NCI-H345 treated with DMSO at 0.1 percent for 48 hours (cell line): ENCODE measurements around the gene SPDYE2.
"Not testable (repeated sequence)": the region's sequence is repeated elsewhere in the genome, so short reads cannot be mapped to it uniquely, and the experiment has no call there.

Experiments used
- DNase-seq: peaks from one replicate; lab custom pipeline; 2025; ENCODE audit not compliant: unreplicated experiment; lab: John Stamatoyannopoulos, UW

SPDYE2 gene, protein sequence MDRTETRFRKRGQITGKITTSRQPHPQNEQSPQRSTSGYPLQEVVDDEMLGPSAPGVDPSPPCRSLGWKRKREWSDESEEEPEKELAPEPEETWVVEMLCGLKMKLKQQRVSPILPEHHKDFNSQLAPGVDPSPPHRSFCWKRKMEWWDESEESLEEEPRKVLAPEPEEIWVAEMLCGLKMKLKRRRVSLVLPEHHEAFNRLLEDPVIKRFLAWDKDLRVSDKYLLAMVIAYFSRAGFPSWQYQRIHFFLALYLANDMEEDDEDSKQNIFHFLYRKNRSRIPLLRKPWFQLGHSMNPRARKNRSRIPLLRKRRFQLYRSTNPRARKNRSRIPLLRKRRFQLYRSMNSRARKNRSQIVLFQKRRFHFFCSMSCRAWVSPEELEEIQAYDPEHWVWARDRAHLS

DNA sequence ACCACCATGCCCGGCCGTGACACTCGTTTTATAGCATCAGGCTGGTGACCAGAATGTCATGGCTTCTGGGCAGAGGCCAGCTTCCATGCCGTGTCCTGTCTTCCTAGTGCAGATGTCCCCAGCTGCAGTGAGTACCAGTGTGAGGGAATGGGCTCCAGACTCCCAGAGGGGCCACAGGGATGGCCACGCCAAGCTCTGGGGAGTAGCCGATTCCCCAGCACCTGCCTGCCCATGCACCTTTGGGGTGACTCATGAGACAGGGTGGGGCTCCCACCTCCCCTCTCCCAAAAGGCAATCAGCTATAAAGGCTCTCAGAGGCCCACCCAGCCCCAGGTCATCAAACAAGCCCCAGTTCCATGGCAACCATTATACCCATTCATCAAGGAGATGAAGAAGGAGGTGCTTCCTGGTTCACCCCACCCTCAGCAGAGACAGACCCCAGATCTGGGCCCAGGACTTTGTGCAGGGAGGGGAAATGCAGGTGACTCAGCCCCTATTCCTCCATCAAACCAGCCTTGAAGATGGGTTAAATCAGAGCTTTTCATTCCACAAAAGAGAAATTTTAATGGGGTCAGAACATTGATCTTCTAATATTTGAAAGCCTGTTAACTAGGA, at the start of gene SPDYE2:
Gene SPDYE2, plus strand, starts transcription at position 419 of the 615 bp plus-strand sequence. CDS start 2,030 bp downstream, outside the sequence.
- not testable (repeated sequence) for DNase-seq

DNA sequence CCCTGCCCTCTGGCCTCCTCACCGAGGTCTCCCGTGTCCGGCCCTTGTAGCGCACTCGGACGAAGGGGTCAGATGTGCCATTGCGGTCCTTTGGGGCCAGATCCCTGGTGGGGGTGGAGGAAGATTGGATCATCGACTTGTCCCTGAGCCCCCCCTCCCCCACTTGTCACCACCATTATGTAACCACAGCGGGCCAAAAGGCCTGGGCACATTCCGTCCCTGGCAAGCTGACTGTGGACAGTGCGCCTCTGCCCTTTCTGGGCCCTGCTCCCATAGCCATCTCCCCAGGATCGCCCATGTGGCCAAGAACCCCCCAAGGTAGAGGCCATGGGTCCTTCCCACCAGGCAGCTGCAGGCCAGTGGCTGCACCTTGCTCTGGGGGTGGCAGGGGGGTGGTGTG, 47.9 kb upstream of the SPDYE2 start:
- DNase-seq: not testable (repeated sequence)

DNA sequence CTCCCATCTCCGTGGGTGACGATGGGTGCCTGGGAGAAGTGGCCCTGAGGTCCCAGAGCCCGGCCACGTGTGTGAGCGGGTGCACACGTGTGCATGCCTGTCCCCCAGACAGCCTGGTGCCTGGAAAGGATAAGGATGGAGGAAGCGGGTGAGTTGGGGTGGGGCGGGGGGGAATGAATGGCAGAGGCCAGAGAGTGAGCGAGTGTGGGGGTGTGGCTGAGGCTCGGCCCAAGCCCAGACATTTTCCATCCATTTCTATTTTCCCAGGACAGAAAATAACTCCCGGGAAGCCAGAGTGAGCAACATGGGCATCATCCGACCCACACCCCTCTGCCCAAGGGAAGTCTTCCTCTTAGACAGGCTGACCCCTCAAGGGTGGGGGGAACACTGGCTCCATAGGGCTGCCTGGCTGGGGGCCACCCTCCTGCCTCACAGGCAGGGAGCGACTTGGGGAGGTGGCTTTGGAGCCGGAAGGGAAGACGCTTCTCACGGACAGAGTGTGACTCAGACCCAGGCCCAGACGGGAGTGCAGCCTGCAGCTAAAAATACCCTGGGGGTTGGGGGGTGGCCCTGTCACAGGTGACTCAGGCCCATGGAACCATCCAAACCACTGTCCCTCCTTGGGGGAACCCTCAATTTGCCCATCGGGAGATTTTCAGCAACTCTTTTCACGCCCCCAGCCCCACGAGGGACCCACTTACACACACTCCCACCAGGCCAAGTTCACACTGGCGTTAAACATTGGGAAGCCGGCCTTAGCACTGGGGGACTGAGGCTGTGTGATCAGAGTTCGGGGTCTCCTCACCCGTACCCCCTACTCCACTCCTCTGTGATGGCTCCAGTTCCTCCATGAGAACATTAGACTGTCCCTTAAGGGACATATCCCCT, 45.5 kb upstream of the SPDYE2 start:
- not testable (repeated sequence) for DNase-seq

DNA sequence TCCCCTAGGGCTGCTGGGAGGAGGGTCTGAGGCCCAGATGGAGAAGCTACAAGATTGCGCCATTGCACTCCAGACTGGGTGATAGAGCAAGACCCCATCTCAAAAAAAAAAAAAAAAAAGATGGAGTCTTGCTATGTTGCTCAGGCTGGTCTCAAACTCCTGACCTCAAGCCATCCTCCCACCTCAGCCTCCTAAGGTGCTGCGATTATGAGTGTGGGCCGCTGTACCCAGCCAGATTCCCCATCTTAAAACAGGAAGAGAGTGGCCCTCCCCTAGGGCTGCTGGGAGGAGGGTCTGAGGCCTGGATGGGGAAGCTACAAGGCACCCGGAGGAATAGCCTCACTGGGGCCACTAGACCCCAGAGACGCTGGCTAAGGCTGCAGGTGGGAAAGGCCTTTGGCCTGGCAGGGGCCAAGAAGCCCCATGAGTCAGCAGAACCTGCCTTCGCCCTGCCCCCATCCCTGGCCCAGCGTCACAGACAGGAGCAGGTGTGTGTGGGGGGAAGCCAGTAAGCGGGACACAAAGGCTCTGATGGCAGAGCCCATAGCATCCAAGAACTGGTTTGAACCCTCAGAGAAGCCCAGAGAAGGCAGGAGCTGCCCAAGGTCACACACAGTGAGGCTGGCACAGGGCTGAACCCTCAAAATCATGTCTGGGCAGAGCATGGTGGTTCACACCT, 43.5 kb upstream of the SPDYE2 start:
- DNase-seq: not testable (repeated sequence)

DNA sequence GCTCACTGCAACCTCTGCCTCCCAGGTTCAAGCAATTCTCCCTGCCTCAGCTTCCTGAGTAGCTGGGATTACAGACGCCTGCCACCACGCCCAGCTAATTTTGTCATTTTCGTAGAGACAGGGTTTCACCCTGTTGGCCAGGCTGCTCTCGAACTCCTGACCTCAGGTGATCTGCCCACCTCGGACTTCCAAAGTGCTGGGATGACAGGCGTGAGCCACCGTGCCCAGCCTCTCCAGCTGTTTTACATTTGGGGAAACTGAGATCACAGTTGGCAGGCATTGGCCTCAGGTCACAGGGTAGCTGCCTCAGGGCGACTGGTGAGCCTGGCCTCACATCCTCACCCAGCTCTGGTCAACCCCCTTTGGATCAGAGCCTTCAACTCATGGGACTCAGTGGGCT, 40.5 kb upstream of the SPDYE2 start:
- not testable (repeated sequence) for DNase-seq

DNA sequence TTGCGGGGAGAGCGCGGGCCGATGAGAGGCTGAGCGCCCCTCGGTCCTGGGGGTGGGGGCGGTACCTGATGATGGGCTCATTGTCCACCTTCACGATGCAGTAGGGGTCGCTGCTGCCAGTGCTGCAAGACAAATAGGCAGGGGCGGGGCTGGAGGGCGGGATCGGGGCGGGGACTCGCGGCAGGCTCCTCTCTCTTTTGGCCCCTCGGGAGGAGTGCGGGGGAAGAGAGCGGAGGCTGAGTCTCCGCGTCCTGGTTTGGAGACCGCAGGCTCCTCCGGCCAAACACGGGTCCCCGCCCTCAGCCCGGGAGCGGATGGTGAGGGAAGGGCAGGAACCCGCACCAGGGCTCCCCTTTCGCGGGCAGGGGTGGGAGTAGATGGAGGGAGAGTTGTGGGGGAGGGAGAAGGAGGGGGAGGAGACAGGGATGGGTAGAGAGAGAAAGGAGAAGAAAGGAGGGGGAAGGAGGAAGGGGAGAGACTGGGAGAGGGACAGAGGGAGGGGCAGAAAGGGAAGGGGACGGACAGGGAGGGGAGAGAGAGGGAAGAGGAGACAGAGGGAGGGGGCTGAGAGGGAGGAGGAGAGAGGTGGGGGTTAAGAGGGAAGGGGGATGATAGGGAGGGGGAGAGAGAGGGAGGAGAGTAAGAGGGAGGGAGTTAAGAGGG, 39.0 kb upstream of the SPDYE2 start:
- not testable (repeated sequence) for DNase-seq

DNA sequence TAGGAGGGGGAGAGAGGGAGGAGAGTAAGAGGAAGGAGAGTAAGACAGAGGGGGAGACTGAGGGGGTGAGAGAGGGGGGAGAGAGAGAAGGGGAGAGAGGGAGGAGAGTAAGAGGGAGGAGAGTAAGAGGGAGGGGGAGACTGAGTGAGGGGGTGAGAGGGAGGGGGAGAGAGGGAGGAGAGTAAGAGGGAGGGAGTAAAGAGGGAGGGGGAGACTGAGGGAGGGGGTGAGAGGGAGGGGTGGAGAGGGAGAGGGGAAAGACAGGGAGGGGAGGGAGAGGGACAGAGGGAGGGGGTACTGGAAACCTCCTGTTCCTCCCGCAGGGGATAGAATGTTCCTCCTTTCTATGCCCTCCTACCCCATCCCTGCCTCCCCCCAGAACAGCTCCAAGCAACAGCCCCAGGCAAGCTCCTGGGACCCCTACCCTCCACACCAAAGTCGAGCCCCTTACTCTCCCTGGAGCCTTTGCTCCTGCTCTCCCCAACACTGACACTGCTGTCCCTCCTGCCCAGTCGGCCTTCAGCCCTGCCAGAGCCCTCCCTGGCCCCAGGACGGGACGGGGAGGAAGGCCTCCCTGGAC, 38.3 kb upstream of the SPDYE2 start:
- DNase-seq: not testable (repeated sequence)

DNA sequence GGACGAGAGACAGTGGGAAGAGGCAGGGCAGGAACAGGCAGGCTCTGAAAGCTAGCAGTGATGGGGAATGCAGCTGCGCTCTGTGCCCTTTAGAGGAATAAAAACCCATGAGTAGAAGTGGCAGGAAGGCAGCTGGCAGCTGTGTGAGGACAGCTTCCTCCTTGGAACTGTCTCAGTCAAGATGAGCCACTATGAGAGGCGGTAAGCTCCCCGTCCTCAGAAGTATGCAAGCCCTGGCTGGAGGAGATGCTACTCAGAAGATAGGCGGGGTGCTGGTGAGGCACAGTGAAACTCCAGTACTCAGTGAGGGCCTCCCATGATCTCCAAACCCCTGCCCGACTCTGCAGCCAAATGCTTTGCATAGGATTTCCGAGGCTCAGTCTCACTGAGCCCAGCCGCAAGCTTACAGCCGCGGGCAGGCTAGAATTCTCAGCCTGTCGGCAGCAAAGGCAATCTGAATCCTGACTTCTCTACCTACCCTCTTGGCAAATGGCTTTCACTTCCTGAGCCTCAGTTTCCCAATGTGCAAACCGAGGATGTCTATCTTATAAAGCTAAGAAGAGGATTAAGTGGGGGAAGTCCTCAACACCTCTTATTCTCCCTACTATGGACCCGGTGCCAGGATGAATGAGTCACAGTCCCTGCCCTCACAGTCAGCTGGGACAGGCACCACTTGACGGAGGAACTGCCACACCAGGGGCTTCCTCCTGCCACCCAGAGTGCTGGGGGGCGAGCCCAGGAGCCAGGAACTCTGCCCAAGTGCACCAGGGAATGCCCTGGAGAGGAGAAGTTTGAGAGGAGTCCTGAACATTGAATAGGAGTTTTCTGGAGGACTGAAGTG, 35.9 kb upstream of the SPDYE2 start:
- DNase-seq: not testable (repeated sequence)

DNA sequence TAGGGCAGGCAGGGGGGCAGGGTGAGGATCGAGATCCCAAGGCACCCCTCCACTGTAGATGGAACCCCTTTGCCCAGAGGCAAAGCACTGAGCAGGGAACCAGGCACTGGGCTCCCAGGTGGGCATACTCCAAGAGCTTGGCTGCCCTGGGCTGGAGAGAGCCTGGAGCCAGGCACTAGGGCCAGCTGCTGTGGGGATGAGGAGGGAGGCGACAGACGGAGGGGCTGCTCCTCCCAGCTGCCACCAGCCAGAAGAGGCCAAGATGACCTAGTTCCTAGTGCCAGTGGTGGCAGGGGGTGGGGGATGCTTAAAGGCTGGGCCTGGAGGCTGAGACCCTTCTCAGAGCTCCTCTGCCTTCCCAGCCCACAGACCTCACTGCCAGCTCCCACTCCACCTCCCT, 35.1 kb upstream of the SPDYE2 start:
- not testable (repeated sequence) for DNase-seq

DNA sequence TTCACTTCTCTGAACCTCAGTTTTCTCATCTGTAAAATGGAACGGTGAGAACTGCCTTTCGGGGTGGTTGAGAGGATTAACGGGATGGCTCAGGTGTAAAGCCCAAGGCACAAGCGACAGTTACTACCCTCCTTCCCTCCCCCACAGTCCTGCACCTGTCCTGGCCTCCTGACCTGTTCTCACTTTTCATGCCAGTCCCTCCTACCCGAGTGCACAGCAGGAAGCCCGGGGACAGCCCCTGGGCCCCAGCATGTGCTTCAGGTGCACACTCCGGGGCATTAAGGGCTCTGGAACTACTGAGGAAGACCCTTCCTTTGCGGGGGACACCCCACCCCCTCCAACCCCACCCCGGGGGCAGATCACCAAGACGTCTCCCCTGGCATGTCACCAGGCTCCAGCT, 34.1 kb upstream of the SPDYE2 start:
- DNase-seq: not testable (repeated sequence)

DNA sequence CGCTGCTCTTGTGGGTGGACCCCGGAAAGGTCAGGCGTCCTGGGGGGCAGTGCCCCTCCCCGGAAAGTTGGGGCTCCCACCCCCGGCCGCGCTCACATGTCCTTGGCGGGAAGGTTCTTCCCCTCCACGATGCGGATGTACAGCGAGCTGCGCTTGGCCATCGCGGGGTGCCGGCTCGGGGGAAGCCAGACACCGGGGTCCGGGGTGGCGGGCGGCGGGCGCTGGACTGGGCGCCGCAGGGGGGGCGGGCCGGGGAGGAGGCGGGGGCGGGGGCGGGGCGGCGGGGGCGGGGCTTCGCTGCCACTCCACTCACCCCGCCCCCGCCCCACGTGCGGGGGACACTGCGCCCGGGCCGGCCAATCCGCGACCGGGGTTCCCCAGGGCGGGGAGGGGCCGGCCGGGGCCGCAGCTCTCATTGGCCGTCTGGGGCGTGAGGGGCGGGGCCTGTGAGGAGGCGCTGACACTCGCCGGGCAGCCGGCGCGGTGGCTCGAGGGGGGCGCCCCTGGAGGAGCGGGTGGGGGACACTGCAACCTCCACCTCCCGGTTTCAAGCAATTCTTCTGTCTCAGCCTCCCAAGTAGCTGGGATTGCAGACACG, 33.4 kb upstream of the SPDYE2 start, which contains the start of gene RASA4B:
Gene RASA4B, minus strand, starts transcription at position 228 of the 598 bp plus-strand sequence. Its CDS starts 67 bp downstream, at position 161.
- DNase-seq: not testable (repeated sequence)

DNA sequence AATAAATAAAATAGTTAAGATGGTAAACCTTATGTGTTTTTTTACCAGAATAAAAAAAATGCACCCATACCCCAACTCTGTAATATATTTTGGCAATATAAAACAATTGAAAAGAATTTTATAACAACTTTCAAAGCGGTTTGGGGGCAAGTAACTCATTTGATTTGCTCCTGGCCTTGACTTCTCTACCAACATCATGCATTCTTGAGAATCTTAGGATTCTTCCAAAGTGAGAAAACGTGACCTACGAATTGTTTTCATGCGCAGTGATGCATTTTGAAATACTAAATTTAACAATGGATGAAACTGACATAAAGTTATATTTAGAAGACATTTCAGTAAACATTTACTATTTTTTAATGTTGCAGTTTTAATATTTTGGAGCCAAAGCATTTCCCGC, 30.2 kb upstream of the SPDYE2 start:
- not testable (repeated sequence) for DNase-seq

DNA sequence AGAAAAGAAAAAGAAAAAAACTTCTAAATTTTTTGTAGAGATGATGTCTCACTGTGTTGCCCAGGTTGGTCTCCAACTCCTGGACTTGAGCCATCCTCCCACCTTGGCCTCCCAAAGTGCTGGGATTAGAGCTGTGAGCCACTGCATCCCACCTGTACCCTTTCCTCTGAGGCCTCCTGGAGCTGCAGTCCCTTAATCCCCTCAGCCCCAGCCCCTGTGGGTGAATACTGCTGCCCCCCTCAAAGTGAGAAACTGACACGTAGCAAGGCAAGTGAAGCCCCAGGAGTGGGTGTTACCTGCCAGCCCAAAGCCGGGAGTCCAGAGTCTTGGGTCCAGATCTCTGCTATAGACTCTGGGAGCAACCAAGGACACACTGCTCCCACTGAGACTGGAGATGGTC, 26.2 kb upstream of the SPDYE2 start:
- not testable (repeated sequence) for DNase-seq

DNA sequence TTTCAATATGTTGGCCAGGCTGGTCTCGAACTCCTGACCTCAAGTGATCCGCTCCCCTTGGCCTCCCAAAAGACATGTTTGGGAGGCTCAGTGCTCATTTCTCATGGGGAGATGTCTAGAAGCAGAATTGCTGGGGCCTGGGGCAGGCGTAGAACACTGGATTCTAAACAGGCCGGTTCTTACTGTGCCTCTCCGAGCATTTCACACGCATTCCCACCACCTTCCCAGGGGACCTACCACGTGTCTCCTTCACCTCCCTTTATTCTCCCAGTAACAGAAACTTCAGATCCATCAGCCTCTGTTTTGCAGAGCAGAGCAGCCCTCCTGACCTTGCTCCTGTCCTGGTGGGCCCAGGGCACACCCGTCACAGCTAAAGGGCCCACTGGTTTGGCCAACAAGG, 23.8 kb upstream of the SPDYE2 start:
- DNase-seq: not testable (repeated sequence)

DNA sequence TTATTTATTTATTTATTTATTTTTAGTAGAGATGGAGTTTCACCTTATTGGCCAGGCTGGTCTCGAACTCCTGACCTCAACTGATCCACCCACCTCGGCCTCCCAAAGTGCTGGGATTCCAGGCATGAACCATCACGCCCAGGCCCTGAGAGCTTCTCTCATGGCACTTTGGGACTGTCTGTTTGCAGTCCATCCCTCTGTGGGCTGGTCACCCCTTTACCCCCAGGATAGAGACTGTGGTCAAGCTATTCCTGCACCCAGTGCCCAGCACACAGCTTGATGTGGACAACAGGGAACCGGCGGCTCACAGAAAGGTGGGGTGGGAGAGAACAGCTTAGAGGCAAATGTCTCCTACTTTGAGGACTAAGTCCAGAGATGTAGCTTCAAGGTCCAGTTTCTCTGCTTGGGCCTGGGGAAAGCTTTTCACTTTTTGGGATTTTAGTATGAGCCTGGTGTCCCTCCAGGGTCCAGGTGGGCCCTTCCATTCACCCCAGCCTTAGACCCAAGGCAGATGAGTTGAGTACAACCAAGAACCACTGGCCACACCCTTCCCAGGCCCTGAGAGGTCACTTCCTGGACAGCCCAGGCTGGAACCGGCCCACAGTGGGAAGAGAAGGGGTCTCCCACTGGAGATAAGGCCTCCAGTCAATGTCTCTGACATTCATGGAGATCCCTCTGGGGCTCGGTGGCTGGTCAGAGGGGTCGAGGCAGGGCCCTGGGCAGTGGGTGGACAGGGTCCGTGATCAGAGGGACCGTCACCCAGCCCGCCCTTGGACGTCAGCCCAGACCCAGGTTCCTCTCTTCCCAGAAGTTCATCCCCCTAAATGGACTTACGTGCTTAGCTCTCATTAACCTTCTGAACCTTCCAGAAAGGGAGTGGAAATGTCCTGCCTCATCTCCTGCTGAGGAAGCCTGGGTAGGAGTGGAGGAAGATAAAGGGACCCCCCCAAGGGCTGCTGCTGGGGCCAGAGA, 22.9 kb upstream of the SPDYE2 start:
- DNase-seq: not testable (repeated sequence)

DNA sequence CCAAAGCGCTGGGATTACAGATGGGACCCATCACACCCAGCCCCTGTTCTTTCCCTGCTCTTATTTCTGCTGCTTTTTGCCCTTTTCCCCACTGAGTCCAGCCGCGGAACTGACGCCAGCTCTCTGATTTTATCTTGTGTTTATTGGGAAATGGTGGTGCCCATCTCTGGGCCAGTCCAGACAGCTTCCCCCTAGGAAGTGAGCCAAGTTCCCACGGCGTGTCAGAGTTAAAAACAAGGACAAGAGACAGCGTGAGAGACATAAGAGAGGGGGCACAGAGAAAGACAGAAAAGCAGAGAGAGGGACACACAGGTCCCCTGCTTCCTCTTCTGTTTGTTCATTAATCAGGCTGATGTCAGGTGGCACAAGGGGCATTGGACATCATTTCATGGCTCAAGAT, 19.4 kb upstream of the SPDYE2 start:
- DNase-seq: not testable (repeated sequence)

DNA sequence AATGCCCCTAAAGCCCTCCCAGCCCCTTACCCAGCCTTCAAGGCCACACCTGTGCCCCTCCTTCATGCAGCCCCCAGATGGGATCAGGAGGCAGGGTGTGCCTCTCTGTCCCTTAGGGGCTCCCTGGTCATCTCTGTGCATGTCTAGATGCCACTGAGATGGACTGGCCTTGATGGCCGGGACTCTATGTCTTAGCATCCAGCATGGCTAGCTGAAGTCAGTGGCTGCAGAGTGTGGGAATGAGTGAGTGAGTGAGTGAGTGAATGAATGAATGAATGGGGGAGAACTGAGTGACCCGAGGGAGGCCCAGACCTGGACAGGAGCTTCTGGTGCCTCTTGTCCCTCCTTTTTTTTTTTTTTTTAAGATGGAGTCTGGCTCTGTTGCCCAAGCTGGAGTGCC, 18.9 kb upstream of the SPDYE2 start:
- not testable (repeated sequence) for DNase-seq
